Measurements from ENCODE around the gene MOGAT2.
"Not testable (repeated sequence)": the region's sequence is repeated elsewhere in the genome, so short reads cannot be mapped to it uniquely, and the experiment has no call there.

Gene MOGAT2

DNA sequence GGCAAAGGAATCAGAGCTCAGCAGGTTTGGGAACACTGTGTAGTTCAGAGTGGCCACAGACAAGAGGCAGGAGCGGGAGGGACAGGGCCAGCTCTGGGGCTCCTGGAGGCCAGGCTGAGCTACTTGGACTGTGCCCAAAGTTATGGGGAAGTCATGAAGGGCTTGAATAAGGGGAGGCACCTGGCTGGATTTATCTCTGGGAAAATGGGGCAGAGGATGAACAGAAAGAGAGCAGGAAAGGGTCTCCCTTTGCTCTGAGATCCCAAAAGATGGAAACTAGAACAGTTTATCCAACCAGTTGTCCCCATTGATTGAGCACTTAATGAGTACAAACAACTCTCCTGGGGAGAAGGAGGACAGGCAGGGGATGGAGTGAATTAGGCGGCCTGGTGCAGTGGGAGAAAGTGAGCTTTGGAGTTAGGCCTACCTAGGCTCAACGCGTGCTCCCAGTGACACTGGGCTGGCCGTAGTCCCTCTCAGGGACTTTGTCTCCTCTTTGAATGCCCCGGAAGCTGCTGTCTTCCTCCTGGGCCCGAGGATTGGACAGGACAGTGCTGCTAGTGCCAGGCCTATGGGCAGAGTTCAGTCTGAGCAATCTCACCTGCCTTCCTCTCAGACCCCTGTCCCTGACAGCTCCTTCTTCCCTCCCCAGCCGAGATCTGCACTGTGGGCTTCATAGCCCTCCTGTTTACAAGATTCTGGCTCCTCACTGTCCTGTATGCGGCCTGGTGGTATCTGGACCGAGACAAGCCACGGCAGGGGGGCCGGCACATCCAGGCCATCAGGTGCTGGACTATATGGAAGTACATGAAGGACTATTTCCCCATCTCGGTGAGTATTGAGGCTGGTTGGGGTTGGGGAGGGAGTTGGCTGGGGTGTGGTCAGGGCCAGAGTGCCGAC is 2.0 kb downstream of the MOGAT2 start:
- no peak for DNase-seq

DNA sequence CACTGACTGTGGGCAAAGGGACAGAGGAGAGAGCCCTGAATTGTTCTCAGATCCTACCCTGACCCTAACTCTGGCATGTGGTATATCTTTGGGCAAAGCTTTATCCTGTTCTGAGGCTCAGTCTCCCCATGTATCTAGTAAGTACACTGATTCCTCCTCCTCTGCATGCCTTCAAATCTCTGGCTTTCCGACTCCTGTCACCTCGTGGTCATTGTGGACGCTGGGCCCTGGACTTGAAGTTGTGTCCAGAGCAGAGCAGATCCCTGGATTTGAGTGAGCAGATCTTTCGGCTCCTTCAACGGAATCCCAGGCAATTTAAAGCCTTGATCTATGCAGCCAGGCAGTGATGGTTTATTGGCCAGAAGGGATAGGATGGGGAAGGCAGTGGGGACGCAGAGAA is 3.0 kb downstream of the MOGAT2 start:
- DNase-seq: no peak

DNA sequence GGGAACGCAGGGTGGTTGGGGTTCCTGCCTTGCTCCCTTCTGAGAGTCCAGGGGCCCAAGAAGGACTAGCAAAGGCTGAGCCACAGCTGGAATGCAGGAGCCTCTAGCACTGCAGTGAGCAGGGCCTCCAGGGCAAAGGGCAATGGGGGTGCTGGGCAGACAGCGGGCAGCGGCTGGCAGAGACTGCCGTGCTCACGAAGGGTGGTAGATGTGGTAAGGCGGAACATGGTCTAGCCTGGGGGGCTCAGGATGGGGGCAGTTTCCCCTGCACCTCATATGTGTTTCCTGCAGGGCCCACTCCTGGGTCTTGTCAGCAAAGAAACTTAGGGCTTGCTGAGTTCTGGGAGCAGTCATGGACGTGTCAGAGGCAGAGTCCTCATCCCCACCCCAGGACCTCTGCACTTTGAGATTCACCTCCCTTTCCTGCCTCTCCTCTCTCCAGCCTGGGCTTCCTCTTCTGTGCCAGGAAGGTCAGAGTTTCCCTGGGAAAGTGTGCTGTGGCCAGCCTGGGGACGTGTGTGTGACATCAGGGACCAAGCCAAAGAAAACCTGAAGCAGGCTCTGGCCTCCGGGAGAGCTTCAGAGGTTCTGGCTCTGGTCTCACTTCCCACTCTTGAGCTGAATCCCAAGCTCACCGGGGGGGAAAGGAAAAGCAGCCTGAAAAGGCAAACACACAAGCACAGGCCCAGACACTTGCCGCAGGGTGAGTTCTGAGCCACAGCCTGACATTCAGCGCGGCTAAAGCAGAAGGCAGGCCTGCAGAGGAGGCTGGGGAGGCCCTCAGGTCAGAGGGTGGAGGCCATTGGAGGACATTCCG is 4.4 kb downstream of the MOGAT2 start:
- no peak for DNase-seq

DNA sequence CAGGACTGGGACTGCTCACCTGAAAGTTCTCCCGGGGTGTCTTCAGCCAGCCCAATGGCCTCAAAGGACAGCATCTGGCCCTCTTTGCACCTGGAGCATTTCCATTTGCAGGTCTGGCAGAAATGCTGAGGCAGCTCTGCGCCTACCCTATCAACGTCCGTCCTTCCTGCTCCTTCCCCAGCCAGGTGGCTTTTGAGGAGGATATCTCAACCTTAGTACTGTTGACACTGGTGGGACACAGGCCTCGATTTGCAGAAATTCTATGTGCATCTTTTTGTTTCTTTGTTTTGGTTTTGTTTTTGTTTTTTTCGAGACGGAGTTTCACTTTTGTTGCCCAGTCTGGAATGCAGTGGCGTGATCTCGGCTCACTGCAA is 5.0 kb downstream of the MOGAT2 start:
- DNase-seq: no peak

DNA sequence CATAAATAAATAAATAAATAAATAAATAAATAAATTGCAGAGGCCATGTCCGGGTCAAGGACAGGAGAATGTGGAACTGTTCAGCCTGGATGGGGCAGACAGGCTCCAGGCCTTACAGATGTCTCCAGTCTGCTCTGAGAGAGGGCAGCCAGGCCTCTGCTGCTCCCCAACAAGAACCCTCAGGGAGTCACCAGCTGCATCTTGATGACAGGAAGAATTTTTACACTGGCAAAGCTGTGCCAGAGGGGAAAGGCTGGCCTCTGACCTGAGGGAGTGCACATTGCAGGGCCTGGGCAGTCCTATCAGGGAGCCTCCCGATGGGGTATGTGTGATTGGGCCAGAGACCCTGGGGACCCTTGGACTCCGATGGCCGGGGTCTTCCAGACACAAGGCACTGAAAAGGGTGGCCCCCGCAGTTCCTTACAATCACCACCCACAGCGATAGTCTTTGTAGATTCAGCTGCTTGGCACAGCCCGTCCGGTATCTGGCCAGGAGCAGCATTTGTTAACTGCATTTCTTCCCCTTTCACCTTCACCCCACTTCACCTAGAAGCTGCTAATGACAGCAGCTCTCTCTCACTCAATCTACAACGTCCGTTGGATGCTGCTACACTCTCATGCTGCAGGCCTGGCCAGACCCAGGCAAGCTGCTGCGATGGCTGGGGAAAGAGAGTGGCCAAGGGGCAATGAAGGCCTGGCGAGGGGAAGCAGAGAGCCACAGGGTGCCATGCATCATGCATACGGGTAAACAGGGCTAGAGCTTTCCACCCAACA is 8.1 kb downstream of the MOGAT2 start:
- no peak for DNase-seq

DNA sequence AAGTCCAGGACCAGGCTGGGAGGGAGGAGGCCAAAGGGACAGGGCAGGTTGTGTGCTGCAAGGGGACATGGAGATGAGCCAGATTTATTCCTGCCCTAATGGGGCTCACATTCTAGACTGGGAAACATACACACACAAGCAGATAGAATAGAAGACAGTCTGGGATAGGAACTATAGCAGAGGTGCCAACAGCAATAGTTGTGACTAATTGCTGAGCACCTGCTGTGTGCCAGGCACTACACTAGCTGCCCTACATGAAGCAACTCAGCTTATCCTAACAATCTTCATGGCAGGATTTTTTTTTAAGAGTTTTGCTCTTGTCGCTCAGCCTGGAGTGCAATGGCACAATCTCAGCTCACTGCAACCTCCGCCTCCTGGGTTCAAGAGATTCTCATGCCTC is 11.4 kb downstream of the MOGAT2 start:
- no peak for DNase-seq

DNA sequence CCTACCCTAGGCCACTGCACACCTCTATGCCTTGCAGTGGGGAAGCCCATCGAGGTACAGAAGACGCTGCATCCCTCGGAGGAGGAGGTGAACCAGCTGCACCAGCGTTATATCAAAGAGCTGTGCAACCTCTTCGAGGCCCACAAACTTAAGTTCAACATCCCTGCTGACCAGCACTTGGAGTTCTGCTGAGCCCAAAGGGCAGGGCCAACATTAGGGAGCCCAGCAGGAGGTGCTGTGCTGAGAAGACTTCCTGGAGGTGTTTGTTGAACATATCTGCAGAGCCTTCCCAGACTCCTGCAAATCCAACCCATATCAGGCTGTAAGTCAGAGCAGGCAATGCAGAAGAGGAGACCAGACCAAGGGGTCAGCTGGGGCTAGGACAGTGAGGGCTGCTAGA is 13.5 kb downstream of the MOGAT2 start:
- DNase-seq: no peak

DNA sequence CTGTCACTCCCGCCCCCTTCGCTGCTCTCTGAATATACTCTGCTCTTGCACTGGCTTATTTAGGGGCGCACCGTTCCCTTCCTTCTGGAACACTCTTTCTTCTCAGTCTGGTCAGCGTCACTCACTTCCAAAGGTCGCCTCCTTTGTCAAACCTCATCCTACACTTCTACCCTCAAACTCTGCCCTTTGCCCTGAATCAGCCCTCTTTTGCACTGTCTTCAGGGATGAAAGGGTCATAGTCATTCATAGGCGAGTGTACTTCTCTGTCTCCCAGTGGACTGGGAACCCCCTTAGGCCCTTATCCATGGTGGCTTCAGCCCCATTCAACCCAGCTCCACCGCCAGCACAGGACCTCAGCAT is 15.4 kb downstream of the MOGAT2 start:
- no peak for DNase-seq

DNA sequence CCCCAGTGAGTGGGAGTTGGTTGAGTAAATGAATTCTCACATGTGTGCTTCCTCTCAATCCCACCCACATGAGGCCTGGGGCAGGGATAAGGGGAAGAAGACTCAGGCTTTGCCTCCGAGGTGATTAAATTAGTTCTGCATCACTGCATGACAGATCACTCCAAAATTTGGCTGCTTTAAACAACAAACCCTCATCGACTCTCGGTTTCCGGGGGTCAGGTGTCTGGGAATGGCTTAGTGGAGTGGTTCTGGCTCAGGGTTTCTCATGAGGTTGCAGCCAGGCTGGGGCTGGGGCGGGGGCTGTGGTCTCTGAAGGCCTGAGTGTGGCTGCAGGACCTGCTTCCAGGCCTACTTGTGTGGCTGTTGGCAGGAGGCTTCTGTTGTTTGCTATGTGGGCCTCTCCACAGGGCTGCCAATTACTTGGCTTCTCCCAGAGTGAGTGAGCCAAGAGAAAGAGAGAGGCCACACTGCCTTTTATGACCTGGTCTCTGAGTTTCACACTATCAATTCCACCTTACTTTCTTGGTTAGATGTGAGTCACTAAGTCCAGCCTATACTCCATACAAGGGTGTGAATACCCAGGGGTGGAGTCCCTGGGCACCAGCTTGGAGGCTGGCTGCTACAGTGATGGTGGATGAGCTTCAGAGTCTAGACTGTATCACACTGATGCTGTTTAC is 15.9 kb downstream of the MOGAT2 start:
- no peak for DNase-seq

DNA sequence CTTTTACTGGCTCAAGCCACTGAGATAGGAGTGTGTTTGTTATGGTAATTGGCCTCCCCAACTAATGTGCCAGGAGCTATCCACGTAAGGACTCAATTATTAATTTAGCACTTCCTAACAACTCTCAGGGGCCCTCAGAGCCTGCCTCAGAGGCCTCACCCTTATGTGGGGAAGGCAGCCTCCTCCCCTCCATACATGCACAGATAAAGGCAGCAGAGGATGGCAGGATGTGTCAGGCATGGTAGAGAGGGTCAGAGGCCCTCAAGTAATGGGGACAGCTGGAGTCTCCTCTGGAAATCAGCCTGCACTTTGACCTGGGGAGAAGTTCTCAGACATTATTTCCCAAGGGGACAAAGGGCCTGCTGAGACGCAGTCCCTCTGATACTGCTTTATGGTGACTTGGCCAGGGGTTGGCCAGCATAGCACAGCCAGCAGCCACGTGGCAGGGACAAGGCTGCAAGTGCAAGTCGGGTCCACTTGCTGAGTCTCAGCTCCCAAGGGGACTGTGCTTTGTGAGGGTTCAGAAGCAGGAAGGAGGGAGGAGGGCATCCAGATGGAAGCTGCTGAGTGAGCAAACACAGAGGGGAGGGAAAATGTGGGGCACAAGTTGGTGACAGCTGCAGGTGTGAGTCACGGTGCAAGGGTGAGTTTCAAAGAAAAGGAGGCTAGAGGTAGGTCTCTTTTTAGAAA is 17.0 kb downstream of the MOGAT2 start:
- DNase-seq: no peak

DNA sequence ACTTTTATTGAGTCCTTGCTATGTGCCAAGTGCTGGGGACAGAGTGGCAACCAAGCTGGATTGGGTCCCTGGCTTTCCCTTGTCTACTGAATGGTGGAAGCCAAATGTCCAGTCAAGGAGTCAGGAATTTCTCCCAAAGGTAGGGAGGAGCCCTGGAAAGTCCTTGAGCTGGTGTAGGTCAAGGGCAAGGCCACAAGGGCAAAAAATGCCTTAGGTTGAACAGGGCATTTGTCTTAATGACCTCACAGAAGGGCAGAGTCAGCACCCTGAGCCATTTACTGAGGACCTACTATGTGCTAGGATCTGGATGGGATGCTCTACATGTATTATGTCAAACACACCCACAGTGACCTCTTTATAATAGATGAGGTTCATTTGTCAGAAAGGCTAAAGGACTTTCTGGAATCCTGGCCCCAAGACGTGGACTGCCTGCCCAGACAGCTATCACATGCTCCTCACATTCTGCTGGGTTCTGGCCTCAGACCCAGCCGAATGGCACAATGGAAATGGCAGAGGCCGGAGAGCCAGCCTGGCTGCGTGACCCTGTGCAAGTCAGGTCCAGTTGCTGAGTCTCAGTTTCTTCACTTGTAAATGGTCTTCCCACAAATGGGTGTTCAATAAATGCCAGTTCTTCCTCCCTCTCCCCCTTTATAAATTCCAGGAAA is 17.7 kb downstream of the MOGAT2 start:
- DNase-seq: no peak

DNA sequence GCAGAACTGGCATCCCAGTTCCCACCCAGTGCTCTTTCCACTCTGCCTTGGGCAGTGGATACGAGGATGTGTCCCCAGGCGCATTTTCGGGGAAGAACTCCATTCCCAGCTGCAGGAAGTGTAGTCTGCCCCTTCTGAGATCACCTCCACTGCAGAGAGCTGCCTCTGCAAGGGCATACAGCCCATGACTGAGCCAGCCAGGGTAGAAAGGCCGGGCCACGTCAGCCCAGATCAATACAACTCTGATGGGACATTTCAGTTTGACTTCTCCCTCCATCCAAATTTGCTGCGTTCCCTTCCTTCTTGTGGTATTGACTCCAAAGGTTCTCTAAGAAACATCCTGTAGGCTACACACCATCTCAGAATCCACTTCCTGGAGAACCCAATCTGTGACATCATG is 19.7 kb downstream of the MOGAT2 start:
- no peak for DNase-seq

DNA sequence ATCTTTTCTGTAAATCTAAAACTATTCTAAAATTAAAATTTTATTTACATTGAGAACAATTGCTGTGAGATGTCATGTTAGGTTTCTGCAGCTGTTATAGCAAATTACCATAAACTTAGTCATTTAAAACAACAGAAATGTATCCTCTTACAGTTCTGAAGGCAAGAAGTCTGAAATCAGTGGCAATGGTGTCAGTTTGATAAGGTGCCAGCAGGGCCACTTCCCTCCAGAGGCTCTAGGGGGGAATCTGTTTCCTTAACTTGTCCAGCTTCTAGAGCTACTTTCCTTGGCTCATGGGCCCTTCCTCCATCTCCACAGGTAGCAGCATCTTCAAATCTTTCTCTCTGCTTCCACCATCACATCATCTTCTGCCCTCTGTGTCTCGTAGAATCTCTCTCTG is 23.0 kb downstream of the MOGAT2 start:
- DNase-seq: no peak

DNA sequence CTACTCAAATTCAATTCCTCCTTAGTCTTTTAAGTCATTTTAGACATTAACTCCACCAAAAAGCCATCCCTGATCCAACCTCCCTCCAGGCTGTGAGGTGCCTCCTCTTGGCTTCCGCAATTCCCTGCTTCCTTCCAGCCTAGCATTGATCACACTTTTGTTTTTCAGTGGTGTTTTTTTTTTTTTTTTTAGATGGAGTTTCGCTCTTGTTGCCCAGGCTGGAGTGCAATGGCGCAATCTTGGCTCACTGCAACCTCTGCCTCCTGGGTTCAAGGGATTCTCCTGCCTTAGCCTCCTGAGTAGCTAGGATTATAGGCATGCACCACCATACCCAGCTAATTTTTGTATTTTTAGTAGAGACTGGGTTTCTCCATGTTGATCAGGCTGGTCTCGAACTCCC is 25.5 kb downstream of the MOGAT2 start:
- not testable (repeated sequence) for DNase-seq

DNA sequence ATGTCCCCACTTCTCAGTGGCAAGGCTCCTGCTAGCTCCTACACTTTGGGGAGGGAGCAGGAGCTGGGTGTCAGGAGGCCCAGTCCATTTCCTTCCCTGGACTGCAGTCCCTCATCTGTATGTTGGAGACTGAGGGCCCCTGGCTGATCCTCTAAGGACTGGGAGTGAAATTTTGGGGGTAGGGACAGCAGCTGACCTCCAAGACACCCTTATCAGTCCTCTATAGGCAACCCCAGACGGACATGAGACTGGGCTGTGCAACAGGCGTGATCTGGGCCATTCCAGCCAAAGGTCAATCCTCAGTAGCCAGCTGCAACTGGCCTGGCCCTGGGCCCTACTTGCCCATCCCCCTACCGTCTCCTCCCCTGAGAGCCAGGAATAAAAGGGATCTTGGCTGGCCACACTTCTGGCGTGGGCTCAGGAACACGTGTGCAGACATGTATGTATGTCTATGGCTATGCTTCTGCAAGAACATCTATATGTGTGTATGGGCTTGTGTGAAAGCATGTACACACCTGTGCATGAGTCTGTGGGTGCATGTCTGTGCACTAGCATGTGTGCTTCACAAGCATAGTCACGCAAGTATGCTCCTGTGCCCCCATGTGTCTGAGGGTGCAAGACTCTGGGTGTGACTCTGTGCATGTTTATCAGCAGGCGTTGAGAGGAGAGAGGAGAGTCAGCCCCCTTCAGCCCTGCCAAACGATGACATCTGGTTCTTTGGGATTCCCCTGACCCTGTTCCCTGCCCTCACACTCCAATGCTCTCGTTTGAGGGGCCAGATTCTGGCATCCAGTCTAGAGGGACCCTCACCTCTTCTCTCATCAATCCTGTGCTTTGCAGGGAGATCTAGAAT is 26.3 kb downstream of the MOGAT2 start:
- DNase-seq: no peak

DNA sequence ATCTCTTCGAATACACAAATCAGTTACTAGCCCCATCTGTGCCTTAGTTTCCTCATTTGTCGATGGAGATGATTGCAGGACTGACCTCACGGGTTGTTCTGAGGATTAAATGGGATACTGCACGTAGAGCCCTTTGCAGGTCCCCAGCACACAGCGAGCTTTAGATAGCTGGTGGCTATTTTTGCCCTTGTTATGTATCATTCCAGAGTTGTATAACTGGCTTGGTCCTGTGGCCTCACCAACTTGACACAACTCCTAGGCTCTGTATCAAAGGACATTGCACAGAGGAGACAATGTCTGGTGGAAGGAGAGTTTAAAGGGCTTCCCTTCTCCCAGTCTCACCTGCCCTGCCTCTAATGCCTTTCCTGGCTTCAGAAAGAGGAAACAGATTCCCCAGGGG is 28.2 kb downstream of the MOGAT2 start:
- no peak for DNase-seq

DNA sequence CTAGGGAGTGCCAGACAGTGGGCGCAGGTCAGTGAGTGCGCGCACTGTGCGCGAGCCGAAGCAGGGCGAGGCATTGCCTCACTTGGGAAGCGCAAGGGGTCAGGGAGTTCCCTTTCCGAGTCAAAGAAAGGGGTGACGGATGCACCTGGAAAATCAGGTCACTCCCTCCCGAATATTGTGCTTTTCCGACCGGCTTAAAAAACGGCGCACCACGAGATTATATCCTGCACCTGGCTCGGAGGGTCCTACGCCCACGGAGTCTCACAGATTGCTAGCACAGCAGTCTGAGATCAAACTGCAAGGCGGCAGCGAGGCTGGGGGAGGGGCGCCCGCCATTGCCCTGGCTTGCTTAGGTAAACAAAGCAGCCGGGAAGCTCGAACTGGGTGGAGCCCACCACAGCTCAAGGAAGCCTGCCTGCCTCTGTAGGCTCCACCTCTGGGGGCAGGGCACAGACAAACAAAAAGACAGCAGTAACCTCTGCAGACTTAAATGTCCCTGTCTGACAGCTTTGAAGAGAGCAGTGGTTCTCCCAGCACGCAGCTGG is 31.2 kb downstream of the MOGAT2 start:
- DNase-seq: not testable (repeated sequence)

DNA sequence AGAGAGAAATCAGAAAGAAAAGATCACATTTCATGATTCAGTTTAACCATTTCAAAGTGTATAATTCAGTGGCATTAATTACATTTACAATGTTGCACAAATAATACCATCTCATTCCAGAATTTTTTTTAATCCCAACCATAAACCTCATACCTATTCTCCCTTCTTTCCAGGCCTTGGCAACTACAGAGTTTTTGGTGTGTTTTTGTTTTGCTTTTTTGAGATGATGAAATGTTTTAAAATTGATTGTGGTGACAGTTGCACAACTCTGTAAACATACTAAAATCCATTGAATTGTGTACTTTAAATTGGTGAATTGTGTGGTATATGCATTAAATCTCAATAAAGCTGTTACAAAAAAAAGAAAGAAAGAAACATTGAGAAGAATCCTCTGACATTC is 37.3 kb downstream of the MOGAT2 start:
- not testable (repeated sequence) for DNase-seq

DNA sequence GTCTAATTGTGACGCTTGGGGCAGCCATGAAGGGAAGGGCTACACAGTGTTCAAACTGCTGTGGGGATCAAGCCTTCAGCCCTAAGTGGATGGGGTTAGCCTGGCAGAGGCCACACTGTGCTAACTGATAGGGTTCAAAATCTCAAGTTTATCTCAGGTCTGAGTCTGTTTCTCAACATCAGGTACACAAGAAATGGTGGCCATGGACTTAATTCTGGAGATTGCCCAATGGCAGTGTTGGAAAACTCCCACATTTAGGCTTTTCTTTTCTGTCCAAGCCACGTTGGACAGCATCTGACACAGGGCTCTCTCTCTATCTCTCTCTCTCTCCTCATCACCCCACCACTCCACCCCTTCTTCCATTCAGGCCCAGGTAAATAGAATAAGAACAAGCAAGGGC is 40.0 kb downstream of the MOGAT2 start:
- DNase-seq: no peak

DNA sequence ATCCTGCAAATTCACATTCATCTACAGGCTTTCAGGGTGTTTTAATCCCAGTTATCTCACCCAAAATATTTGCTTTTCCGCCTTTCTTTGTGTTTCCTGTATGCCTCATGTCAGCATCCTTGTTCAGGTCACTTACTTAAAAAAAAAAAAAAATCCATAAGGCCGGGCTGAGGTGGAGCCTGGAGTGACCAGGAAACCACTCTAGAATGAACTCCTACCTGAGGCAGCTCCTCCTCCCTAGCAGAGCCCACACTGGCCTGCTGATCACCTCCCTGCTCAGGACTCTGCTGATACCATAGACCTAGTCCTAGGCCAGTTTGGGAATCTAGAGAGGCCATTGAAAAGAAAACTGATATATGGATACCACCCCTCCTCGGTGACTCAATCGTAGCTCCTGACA is 42.2 kb downstream of the MOGAT2 start:
- DNase-seq: no peak
